Measurements from ENCODE around the gene PLPP6.

Gene PLPP6

DNA sequence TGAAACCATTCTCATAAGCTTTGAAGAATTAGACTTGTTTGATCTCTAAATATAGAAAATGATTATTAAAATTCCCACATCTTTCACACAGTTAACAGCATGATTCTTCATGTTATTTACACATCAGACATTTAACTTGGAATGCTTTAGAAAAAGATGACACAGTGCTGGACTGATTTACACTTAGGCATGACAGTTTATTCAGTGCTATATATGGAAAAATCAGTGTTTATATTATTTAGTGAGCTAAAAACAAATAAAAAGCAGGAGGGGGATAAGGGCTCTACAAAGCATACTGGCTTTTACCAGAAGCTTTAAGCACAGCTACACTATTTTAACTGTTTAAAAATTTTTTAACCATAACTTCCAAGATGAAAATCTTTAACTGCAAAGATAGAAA lies 47.3 kb downstream of the PLPP6 start:
- TF ChIP-seq POLR2AphosphoS5 (IDR thresholded peaks at IDR 0.05; ENCODE audit: low read depth, low read length), result no peak
- DNase-seq (ENCODE audit: insufficient read length, low spot score) (no peak), FAIRE-seq (no peak)

- no peak for TF ChIP-seq TAF1 (IDR thresholded peaks at IDR 0.05; ENCODE audit: low read depth, low read length)
- TF ChIP-seq POU2F2 (IDR thresholded peaks at IDR 0.05; ENCODE audit: low read depth, low read length), result no peak
- no peak for TF ChIP-seq SPI1 (IDR thresholded peaks at IDR 0.05; ENCODE audit: low read depth, low read length)
- TF ChIP-seq POLR2A (IDR thresholded peaks at IDR 0.05; ENCODE audit: low read depth, low read length), result no peak
- no peak for TF ChIP-seq PAX5 (IDR thresholded peaks at IDR 0.05; ENCODE audit: insufficient read depth, low read length, severe bottlenecking)
- peak; percentile 100 for FAIRE-seq
- DNase-seq (ENCODE audit: insufficient read length, low spot score), result no peak
These were observed 51.8 kb downstream of the PLPP6 start for GRCh38 chr9:4713849-4714248.

- FAIRE-seq (no peak), DNase-seq (ENCODE audit: insufficient read length, low spot score) (no peak)
- TF ChIP-seq POU2F2 (IDR thresholded peaks at IDR 0.05; ENCODE audit: low read depth, low read length), result no peak
- no peak for TF ChIP-seq PAX5 (IDR thresholded peaks at IDR 0.05; ENCODE audit: insufficient read depth, low read length, severe bottlenecking)
- TF ChIP-seq POLR2AphosphoS5 (IDR thresholded peaks at IDR 0.05; ENCODE audit: low read depth, low read length), result no peak
- TF ChIP-seq POLR2A (IDR thresholded peaks at IDR 0.05; ENCODE audit: low read depth, low read length), result no peak
- TF ChIP-seq TAF1 (IDR thresholded peaks at IDR 0.05; ENCODE audit: low read depth, low read length), result no peak
- no peak for TF ChIP-seq SPI1 (IDR thresholded peaks at IDR 0.05; ENCODE audit: low read depth, low read length)
These were observed 52.3 kb downstream of the PLPP6 start for GRCh38 chr9:4714266-4715016.
